K562 (cell line): ENCODE results near the gene ATP6V0C. TPM values are rescaled to one million over a fixed set of nuclear protein-coding genes. Genes with fewer than 3 reads are reported as not detected.

ENCODE experiments used
- MAZ ChIP-seq, 2 experiments: fragments of 450-650 bp in 1 of 2; sonication (generic) in 1 of 2; formaldehyde crosslinking; IDR thresholded peaks in 1 of 2; conservative IDR thresholded peaks in 1 of 2; 2 replicates each; pipeline versions ENCODE4 v1.4.0 to v1.5.0; 2020; ENCODE audit warnings: mild to moderate bottlenecking in 1 of 2, missing genetic modification reagents in 1 of 2
- ZZZ3 ChIP-seq: fragments of 450-650 bp; IDR thresholded peaks from 2 replicates; pipeline ENCODE4 v1.6.1; 2016; ENCODE audit warnings: antibody characterized with exemption, mild to moderate bottlenecking, moderate library complexity
- polyA plus RNA-seq, 8 experiments: library from polyadenylated mRNA; depleted of rRNA in 4 of 8; stranded (reverse) in 5 of 8; unstranded in 3 of 8; fragments of >200 nt; fragmentation: Nextera tagmentation in 2 of 8; fragmentation: Illumina TruSeq in 1 of 8; extraction: Ambion mirVana in 2 of 8; extraction: Trizol in 1 of 8; gene quantifications; 2 replicates each; pipeline versions ENCODE4 v1.2.1 to v1.2.3, GENCODE V29; 2011 to 2014; ENCODE audit warnings: inconsistent platforms in 1 of 8, missing spikeins in 1 of 8
- total RNA-seq, 7 experiments: library from RNA; depleted of rRNA in 6 of 7; stranded (reverse); fragments of >200 nt in 6 of 7; fragmentation: Illumina TruSeq in 2 of 7; extraction: Trizol in 2 of 7; gene quantifications; 2 replicates each; pipeline versions ENCODE4 v1.2.1 to v1.2.3, GENCODE V29; 2011 to 2021; ENCODE audit warnings: low replicate concordance in 1 of 7
- TF ChIP-seq, protein P1 (sequence below), 2 experiments: fragments of 450-650 bp in 1 of 2; IDR thresholded peaks; 2 replicates each; pipeline ENCODE4 v1.6.1; 2011 to 2017; ENCODE audit warnings: low read depth in 2 of 2, antibody characterized with exemption in 1 of 2, borderline replicate concordance in 1 of 2, low read length in 1 of 2, mild to moderate bottlenecking in 1 of 2, mixed read lengths in 1 of 2; ENCODE audit not compliant: control insufficient read depth in 1 of 2
- TF ChIP-seq, protein P2 (sequence below), 2 experiments: fragments of 450-650 bp in 1 of 2; sonication (generic) in 1 of 2; formaldehyde crosslinking in 1 of 2; IDR thresholded peaks; 2 replicates each; pipeline versions ENCODE4 v1.7.1 to v1.9.0; 2016 to 2022; ENCODE audit warnings: inconsistent platforms in 1 of 2, mild to moderate bottlenecking in 1 of 2, missing genetic modification reagents in 1 of 2
- TF ChIP-seq, protein P3 (sequence below): fragments of 250-450 bp; sonication (Bioruptor Pico); IDR thresholded peaks from 2 replicates; pipeline ENCODE4 v1.4.0; 2020; ENCODE audit warnings: mild to moderate bottlenecking, moderate library complexity, borderline replicate concordance

Gene ATP6V0C
- total and polyA plus RNA-seq, 9 of the 15 experiments (the other 6 are each of a cell fraction or from before 2014, with no cell fraction given), result 2.9 to 228 (median 22.7) TPM

GRCh38 chr16:2520097-2520783, 6.5 kb downstream of the ATP6V0C start, which contains the start of gene AMDHD2 (continued):
- TF ChIP-seq, protein P1, sequence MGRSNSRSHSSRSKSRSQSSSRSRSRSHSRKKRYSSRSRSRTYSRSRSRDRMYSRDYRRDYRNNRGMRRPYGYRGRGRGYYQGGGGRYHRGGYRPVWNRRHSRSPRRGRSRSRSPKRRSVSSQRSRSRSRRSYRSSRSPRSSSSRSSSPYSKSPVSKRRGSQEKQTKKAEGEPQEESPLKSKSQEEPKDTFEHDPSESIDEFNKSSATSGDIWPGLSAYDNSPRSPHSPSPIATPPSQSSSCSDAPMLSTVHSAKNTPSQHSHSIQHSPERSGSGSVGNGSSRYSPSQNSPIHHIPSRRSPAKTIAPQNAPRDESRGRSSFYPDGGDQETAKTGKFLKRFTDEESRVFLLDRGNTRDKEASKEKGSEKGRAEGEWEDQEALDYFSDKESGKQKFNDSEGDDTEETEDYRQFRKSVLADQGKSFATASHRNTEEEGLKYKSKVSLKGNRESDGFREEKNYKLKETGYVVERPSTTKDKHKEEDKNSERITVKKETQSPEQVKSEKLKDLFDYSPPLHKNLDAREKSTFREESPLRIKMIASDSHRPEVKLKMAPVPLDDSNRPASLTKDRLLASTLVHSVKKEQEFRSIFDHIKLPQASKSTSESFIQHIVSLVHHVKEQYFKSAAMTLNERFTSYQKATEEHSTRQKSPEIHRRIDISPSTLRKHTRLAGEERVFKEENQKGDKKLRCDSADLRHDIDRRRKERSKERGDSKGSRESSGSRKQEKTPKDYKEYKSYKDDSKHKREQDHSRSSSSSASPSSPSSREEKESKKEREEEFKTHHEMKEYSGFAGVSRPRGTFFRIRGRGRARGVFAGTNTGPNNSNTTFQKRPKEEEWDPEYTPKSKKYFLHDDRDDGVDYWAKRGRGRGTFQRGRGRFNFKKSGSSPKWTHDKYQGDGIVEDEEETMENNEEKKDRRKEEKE (IDR thresholded peaks at IDR 0.05; ENCODE audit: borderline replicate concordance in 1 of 2, control insufficient read depth in 1 of 2, low read depth in 2 of 2, low read length in 1 of 2), result peak in 1 of 2 experiments; percentile 43; a peak in 1 of 4 replicates
- TF ChIP-seq MAZ (CRISPR knock-in tag; conservative IDR thresholded peaks at IDR 0.05 in 1 of 2, IDR thresholded peaks at IDR 0.05 in 1 of 2) (0 out of 4 replicates have a peak, but pooled peaks of 1 of the 2 experiments have one; percentile 46), ZZZ3 (no peak)
- TF ChIP-seq, protein P2, sequence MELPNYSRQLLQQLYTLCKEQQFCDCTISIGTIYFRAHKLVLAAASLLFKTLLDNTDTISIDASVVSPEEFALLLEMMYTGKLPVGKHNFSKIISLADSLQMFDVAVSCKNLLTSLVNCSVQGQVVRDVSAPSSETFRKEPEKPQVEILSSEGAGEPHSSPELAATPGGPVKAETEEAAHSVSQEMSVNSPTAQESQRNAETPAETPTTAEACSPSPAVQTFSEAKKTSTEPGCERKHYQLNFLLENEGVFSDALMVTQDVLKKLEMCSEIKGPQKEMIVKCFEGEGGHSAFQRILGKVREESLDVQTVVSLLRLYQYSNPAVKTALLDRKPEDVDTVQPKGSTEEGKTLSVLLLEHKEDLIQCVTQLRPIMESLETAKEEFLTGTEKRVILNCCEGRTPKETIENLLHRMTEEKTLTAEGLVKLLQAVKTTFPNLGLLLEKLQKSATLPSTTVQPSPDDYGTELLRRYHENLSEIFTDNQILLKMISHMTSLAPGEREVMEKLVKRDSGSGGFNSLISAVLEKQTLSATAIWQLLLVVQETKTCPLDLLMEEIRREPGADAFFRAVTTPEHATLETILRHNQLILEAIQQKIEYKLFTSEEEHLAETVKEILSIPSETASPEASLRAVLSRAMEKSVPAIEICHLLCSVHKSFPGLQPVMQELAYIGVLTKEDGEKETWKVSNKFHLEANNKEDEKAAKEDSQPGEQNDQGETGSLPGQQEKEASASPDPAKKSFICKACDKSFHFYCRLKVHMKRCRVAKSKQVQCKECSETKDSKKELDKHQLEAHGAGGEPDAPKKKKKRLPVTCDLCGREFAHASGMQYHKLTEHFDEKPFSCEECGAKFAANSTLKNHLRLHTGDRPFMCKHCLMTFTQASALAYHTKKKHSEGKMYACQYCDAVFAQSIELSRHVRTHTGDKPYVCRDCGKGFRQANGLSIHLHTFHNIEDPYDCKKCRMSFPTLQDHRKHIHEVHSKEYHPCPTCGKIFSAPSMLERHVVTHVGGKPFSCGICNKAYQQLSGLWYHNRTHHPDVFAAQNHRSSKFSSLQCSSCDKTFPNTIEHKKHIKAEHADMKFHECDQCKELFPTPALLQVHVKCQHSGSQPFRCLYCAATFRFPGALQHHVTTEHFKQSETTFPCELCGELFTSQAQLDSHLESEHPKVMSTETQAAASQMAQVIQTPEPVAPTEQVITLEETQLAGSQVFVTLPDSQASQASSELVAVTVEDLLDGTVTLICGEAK (IDR thresholded peaks at IDR 0.05), result peak; percentile 87
- TF ChIP-seq, protein P2 (CRISPR knock-in tag; IDR thresholded peaks at IDR 0.05), result peak; percentile 81
- TF ChIP-seq, protein P3, sequence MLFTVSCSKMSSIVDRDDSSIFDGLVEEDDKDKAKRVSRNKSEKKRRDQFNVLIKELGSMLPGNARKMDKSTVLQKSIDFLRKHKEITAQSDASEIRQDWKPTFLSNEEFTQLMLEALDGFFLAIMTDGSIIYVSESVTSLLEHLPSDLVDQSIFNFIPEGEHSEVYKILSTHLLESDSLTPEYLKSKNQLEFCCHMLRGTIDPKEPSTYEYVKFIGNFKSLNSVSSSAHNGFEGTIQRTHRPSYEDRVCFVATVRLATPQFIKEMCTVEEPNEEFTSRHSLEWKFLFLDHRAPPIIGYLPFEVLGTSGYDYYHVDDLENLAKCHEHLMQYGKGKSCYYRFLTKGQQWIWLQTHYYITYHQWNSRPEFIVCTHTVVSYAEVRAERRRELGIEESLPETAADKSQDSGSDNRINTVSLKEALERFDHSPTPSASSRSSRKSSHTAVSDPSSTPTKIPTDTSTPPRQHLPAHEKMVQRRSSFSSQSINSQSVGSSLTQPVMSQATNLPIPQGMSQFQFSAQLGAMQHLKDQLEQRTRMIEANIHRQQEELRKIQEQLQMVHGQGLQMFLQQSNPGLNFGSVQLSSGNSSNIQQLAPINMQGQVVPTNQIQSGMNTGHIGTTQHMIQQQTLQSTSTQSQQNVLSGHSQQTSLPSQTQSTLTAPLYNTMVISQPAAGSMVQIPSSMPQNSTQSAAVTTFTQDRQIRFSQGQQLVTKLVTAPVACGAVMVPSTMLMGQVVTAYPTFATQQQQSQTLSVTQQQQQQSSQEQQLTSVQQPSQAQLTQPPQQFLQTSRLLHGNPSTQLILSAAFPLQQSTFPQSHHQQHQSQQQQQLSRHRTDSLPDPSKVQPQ (CRISPR knock-in tag), result peak; percentile 88
